K562 treated with DMSO at 1 percent for 24 hours (cell line): ENCODE results near the gene SCN11A. TPM values are rescaled to one million over a fixed set of nuclear protein-coding genes. Genes with fewer than 3 reads are reported as not detected.

Source experiments
- total RNA-seq: library from RNA; unstranded; fragments of 300-600 nt; gene quantifications from 2 replicates; pipeline ENCODE4 v1.2.3, GENCODE V29; 2022; ENCODE audit warnings: low read depth; ENCODE audit not compliant: insufficient read depth

The SCN11A gene
- total RNA-seq, result 0.06 TPM in 1 of 2 replicates, not detected in the other

DNA sequence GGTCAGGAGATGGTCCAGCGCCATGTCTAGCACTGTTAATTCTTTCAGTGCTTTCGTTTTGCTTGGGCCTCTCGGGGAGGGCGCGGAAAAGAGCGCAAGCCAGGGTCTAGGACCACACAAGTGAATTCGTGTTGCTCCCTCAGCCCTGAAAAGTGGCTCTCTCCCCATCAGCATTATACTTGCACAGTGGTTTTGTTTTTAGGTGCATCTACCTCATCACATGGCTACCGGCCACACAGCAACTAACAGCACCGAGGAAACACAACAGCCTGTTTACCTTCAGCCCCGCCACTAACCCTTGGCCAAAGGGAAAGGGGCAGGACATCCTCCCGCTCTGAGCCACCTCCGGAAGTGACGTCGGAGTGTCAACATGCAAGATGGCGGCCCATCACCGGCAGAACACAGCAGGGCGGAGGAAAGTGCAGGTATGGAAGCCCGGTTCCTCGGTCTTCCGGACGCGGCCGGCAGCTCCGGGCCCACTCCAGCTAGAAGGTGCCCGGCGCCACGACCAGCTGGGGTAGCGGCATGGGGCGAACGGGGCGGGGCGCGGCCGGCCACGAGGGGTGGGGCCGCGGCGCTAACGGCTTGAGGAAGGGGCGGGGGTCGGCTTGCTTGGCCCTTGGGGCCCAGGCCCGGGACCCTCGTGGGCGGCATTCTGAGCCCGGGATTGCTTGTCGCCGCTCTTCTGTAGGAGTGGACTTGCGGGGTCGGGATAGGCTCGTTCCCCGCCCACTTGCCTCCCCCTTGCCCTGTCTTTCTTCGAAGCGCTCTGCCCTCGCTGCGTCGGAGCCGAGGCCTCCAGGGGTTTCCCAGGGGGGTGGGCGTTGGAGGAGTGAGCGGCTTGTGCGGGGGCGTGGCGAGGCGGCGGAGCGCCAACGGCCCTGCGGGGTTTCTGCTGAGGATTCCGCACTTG, at the start of gene SCN11A, which contains the start of gene WDR48:
Gene SCN11A (minus strand): TSS at position 296 of the 913 bp plus-strand sequence. CDS start 101,582 bp downstream, outside the sequence.
Gene WDR48 (plus strand): TSS at position 368 of the 913 bp plus-strand sequence. CDS start 10 bp downstream, at position 378.

Other genes starting within 250 kb of the SCN11A start
- not detected in 2 replicates for gene SCN10A, start 235.7 kb downstream of the SCN11A start, total RNA-seq
- 19.5 and 23.7 TPM in 2 replicates for gene WDR48, start 72 bp upstream of the SCN11A start, total RNA-seq
- 56.3 and 68.4 TPM in 2 replicates for gene GORASP1, start 55.7 kb upstream of the SCN11A start, total RNA-seq
- gene TTC21A, start 55.7 kb upstream of the SCN11A start, total RNA-seq, result 1.4 and 2.2 TPM in 2 replicates
- gene CSRNP1, start 101.6 kb upstream of the SCN11A start, total RNA-seq, result 42.5 and 42.8 TPM in 2 replicates
- gene XIRP1, start 140.7 kb upstream of the SCN11A start, total RNA-seq, result not detected in 2 replicates
- not detected in 2 replicates for gene CX3CR1, start 228.1 kb upstream of the SCN11A start, total RNA-seq